ENCODE data around the gene SMIM30. TPM values are rescaled to one million over a fixed set of nuclear protein-coding genes. Genes with fewer than 3 reads are reported as not detected.

Gene SMIM30
- total RNA-seq, 1 experiment from 2014 or later: 10.1 TPM

DNA sequence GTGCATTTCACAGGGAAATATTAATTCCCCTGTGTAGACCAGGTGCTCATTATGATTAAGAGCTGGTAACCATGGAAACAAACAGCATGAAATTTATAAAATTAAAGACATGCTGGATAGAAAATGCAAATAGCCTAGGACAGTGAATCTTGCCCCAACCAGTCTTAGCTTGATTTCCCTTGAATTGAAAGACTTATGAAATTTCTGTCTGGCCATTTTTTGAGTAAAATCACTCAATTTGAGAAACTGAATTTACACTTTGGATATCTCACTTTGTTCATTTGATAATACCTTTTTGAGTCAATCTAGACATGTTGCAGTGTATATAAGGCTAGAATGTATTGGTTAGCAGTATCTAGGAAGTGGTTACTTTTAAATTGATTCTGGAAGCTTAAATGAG lies 4.4 kb upstream of the SMIM30 start:
- POLR2A ChIA-PET: no interaction called here
- ATAC-seq (no peak), DNase-seq (ENCODE audit: low read depth, low spot score) (no peak)
- no peaks in the 10 kb centered on the region; the same call in 1 of the 2 replicates for H3K36me3 ChIP-seq (ENCODE audit: control insufficient read depth, insufficient read depth, low read length)
- no peak overlapping the region for H3K4me3 ChIP-seq (ENCODE audit: low read depth in 2 of 2, low read length in 2 of 2)
- no peak for TF ChIP-seq POLR2AphosphoS5 (IDR thresholded peaks at IDR 0.05; ENCODE audit: low read depth, low read length)
- TF ChIP-seq, protein P1, sequence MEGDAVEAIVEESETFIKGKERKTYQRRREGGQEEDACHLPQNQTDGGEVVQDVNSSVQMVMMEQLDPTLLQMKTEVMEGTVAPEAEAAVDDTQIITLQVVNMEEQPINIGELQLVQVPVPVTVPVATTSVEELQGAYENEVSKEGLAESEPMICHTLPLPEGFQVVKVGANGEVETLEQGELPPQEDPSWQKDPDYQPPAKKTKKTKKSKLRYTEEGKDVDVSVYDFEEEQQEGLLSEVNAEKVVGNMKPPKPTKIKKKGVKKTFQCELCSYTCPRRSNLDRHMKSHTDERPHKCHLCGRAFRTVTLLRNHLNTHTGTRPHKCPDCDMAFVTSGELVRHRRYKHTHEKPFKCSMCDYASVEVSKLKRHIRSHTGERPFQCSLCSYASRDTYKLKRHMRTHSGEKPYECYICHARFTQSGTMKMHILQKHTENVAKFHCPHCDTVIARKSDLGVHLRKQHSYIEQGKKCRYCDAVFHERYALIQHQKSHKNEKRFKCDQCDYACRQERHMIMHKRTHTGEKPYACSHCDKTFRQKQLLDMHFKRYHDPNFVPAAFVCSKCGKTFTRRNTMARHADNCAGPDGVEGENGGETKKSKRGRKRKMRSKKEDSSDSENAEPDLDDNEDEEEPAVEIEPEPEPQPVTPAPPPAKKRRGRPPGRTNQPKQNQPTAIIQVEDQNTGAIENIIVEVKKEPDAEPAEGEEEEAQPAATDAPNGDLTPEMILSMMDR (IDR thresholded peaks at IDR 0.05): no peak
- TF ChIP-seq, protein P2, sequence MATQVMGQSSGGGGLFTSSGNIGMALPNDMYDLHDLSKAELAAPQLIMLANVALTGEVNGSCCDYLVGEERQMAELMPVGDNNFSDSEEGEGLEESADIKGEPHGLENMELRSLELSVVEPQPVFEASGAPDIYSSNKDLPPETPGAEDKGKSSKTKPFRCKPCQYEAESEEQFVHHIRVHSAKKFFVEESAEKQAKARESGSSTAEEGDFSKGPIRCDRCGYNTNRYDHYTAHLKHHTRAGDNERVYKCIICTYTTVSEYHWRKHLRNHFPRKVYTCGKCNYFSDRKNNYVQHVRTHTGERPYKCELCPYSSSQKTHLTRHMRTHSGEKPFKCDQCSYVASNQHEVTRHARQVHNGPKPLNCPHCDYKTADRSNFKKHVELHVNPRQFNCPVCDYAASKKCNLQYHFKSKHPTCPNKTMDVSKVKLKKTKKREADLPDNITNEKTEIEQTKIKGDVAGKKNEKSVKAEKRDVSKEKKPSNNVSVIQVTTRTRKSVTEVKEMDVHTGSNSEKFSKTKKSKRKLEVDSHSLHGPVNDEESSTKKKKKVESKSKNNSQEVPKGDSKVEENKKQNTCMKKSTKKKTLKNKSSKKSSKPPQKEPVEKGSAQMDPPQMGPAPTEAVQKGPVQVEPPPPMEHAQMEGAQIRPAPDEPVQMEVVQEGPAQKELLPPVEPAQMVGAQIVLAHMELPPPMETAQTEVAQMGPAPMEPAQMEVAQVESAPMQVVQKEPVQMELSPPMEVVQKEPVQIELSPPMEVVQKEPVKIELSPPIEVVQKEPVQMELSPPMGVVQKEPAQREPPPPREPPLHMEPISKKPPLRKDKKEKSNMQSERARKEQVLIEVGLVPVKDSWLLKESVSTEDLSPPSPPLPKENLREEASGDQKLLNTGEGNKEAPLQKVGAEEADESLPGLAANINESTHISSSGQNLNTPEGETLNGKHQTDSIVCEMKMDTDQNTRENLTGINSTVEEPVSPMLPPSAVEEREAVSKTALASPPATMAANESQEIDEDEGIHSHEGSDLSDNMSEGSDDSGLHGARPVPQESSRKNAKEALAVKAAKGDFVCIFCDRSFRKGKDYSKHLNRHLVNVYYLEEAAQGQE (IDR thresholded peaks at IDR 0.05; ENCODE audit: insufficient read depth in 1 of 2, low read depth in 2 of 2, low read length in 1 of 2): no peak
- TF ChIP-seq TCF7L2 (IDR thresholded peaks at IDR 0.05; ENCODE audit: low read depth, low read length): no peak
- no peak for TF ChIP-seq SIN3A (IDR thresholded peaks at IDR 0.05; ENCODE audit: borderline replicate concordance, insufficient read depth, low read depth, low read length)
- in situ Hi-C loops (cut with HindIII; ENCODE audit: low pct_unique_long_range_greater_than_20kb, low sequenced_read_pairs) (no loop called here), intact Hi-C loops (cut with micrococcal nuclease; ENCODE audit: unreplicated experiment) (no loop called here)
- H3K27ac ChIP-seq (ENCODE audit: low read length): no peak overlapping the region
- BruUV-seq (replicated peaks): no TSS peak
- H3K4me1 ChIP-seq (ENCODE audit: control insufficient read depth, insufficient read depth, low read length): no peaks in the 10 kb centered on the region
- CTCF ChIA-PET: no interaction called here
- H3K9me3 ChIP-seq (ENCODE audit: control insufficient read depth, insufficient read depth, low read depth, low read length): no peaks in the 10 kb centered on the region
- no peaks in the 10 kb centered on the region for H3K27me3 ChIP-seq (ENCODE audit: control insufficient read depth, insufficient read depth, low read length)

DNA sequence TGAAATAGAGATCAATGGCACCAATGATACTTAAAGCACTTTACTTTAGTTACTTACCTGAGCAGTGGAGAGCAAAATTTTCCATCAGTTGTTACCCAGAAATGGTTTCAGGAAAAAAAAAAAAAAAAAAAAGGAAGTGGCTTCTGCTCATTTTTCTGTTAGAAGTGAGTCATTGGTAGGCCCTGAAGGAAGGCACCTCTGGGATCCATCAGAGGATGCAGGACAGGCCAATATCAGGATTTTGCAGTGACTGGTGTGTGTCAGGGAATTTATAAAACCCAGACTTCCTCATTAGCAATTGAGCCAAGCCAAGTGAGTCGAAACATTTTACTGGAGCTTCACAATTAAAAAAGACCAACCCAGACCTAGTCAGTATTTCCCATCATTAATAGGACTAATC lies 2.3 kb upstream of the SMIM30 start:
- intact Hi-C loops (cut with micrococcal nuclease; ENCODE audit: unreplicated experiment) (no loop called here), in situ Hi-C loops (cut with HindIII; ENCODE audit: low pct_unique_long_range_greater_than_20kb, low sequenced_read_pairs) (no loop called here)
- H3K27me3 ChIP-seq (ENCODE audit: control insufficient read depth, insufficient read depth, low read length): no peaks in the 10 kb centered on the region
- no TSS peak for BruUV-seq (replicated peaks)
- CTCF ChIA-PET: no interaction called here
- ATAC-seq (no peak), DNase-seq (ENCODE audit: low read depth, low spot score) (no peak)
- no peaks in the 10 kb centered on the region for H3K9me3 ChIP-seq (ENCODE audit: control insufficient read depth, insufficient read depth, low read depth, low read length)
- H3K36me3 ChIP-seq (ENCODE audit: control insufficient read depth, insufficient read depth, low read length): no peaks in the 10 kb centered on the region; the same call in 1 of the 2 replicates
- POLR2A ChIA-PET: no interaction called here
- no peak for TF ChIP-seq POLR2AphosphoS5 (IDR thresholded peaks at IDR 0.05; ENCODE audit: low read depth, low read length)
- no peak for TF ChIP-seq SIN3A (IDR thresholded peaks at IDR 0.05; ENCODE audit: borderline replicate concordance, insufficient read depth, low read depth, low read length)
- TF ChIP-seq, protein P1 (IDR thresholded peaks at IDR 0.05): no peak
- TF ChIP-seq, protein P2 (IDR thresholded peaks at IDR 0.05; ENCODE audit: insufficient read depth in 1 of 2, low read depth in 2 of 2, low read length in 1 of 2): no peak
- TF ChIP-seq TCF7L2 (IDR thresholded peaks at IDR 0.05; ENCODE audit: low read depth, low read length): no peak
- H3K27ac ChIP-seq (ENCODE audit: low read length): no peak overlapping the region
- H3K4me3 ChIP-seq (ENCODE audit: low read depth in 2 of 2, low read length in 2 of 2): no peak overlapping the region
- H3K4me1 ChIP-seq (ENCODE audit: control insufficient read depth, insufficient read depth, low read length): no peaks in the 10 kb centered on the region
